ENCODE measurements around the gene ARAF. TPM values are rescaled to one million over a fixed set of nuclear protein-coding genes. Genes with fewer than 3 reads are reported as not detected.
A peak's percentile ranks its signal among the peaks of the same experiment; 100 is the strongest.
"Not testable (repeated sequence)": the region's sequence is repeated elsewhere in the genome, so short reads cannot be mapped to it uniquely, and the experiment has no call there.

The ARAF gene
- total RNA-seq, 1 donor from 2014 or later: 75.9 TPM

- Mint-ChIP-seq H3K9me3 (peaks cover 18% of the 10 kb centered on the region), H3K4me3 (no peak overlapping the region), H3K27me3 (ENCODE audit: insufficient read depth) (no peaks in the 10 kb centered on the region), H3K36me3 (ENCODE audit: low read depth) (peaks cover 9% of the 10 kb centered on the region), H3K4me1 (ENCODE audit: low read depth) (peaks cover 12% of the 10 kb centered on the region), H3K27ac (no peak overlapping the region)
- DNase-seq (ENCODE audit: low spot score): no peak
- intact Hi-C loops (cut with micrococcal nuclease): no loop called here
Observed at GRCh38 chrX:47597222-47597621, 36.2 kb downstream of the ARAF start.

- H3K9me3 Mint-ChIP-seq; H3K27me3 Mint-ChIP-seq (ENCODE audit: insufficient read depth); intact Hi-C loops (cut with micrococcal nuclease); DNase-seq (ENCODE audit: low spot score); H3K4me3 Mint-ChIP-seq; H3K27ac Mint-ChIP-seq; H3K36me3 Mint-ChIP-seq (ENCODE audit: low read depth); H3K4me1 Mint-ChIP-seq (ENCODE audit: low read depth): not testable (repeated sequence)
Observed at GRCh38 chrX:47603125-47603524, 42.1 kb downstream of the ARAF start.

GRCh38 chrX:47605024-47605423 lies 44.0 kb downstream of the ARAF start:
- intact Hi-C loops (cut with micrococcal nuclease): no loop called here
- no peaks in the 10 kb centered on the region for H3K9me3 Mint-ChIP-seq
- no peaks in the 10 kb centered on the region for H3K4me1 Mint-ChIP-seq (ENCODE audit: low read depth)
- no peak overlapping the region for H3K4me3 Mint-ChIP-seq
- no peak overlapping the region for H3K27ac Mint-ChIP-seq
- no peaks in the 10 kb centered on the region for H3K27me3 Mint-ChIP-seq (ENCODE audit: insufficient read depth)
- no peaks in the 10 kb centered on the region for H3K36me3 Mint-ChIP-seq (ENCODE audit: low read depth)
- no peak for DNase-seq (ENCODE audit: low spot score)

GRCh38 chrX:47607091-47607490 lies 46.1 kb downstream of the ARAF start:
- no peak overlapping the region for H3K27ac Mint-ChIP-seq
- no peaks in the 10 kb centered on the region for H3K9me3 Mint-ChIP-seq
- no peak overlapping the region for H3K4me3 Mint-ChIP-seq
- intact Hi-C loops (cut with micrococcal nuclease): no loop called here
- no peak for DNase-seq (ENCODE audit: low spot score)
- no peaks in the 10 kb centered on the region for H3K36me3 Mint-ChIP-seq (ENCODE audit: low read depth)
- H3K4me1 Mint-ChIP-seq (ENCODE audit: low read depth): no peaks in the 10 kb centered on the region
- H3K27me3 Mint-ChIP-seq (ENCODE audit: insufficient read depth): no peaks in the 10 kb centered on the region

- Mint-ChIP-seq H3K27ac (no peak overlapping the region), H3K9me3 (no peaks in the 10 kb centered on the region), H3K27me3 (ENCODE audit: insufficient read depth) (peaks cover under 1% of the 10 kb centered on the region), H3K4me1 (ENCODE audit: low read depth) (no peaks in the 10 kb centered on the region), H3K36me3 (ENCODE audit: low read depth) (no peaks in the 10 kb centered on the region), H3K4me3 (no peak overlapping the region)
- no peak for DNase-seq (ENCODE audit: low spot score)
- intact Hi-C loops (cut with micrococcal nuclease): no loop called here
Observed at GRCh38 chrX:47608130-47608810, 47.3 kb downstream of the ARAF start.

- Mint-ChIP-seq H3K27me3 (ENCODE audit: insufficient read depth) (peaks cover 7% of the 10 kb centered on the region), H3K9me3 (no peaks in the 10 kb centered on the region), H3K4me1 (ENCODE audit: low read depth) (no peaks in the 10 kb centered on the region), H3K36me3 (ENCODE audit: low read depth) (no peaks in the 10 kb centered on the region), H3K4me3 (no peak overlapping the region), H3K27ac (no peak overlapping the region)
- intact Hi-C loops (cut with micrococcal nuclease): no loop called here
- no peak for DNase-seq (ENCODE audit: low spot score)
Observed at GRCh38 chrX:47610511-47610910, 49.5 kb downstream of the ARAF start.

- peaks cover 12% of the 10 kb centered on the region for H3K27me3 Mint-ChIP-seq (ENCODE audit: insufficient read depth)
- H3K4me3 Mint-ChIP-seq: no peak overlapping the region
- intact Hi-C loops (cut with micrococcal nuclease): no loop called here
- H3K9me3 Mint-ChIP-seq: no peaks in the 10 kb centered on the region
- no peak for DNase-seq (ENCODE audit: low spot score)
- no peak overlapping the region for H3K27ac Mint-ChIP-seq
- H3K36me3 Mint-ChIP-seq (ENCODE audit: low read depth): no peaks in the 10 kb centered on the region
- no peaks in the 10 kb centered on the region for H3K4me1 Mint-ChIP-seq (ENCODE audit: low read depth)
Observed at GRCh38 chrX:47611489-47611888, 50.5 kb downstream of the ARAF start.

GRCh38 chrX:47611926-47612325 lies 50.9 kb downstream of the ARAF start:
- Mint-ChIP-seq H3K4me1 (ENCODE audit: low read depth) (no peaks in the 10 kb centered on the region), H3K9me3 (no peaks in the 10 kb centered on the region), H3K36me3 (ENCODE audit: low read depth) (no peaks in the 10 kb centered on the region), H3K4me3 (no peak overlapping the region), H3K27ac (no peak overlapping the region), H3K27me3 (ENCODE audit: insufficient read depth) (peaks cover 15% of the 10 kb centered on the region)
- no peak for DNase-seq (ENCODE audit: low spot score)
- intact Hi-C loops (cut with micrococcal nuclease): no loop called here

- Mint-ChIP-seq H3K27me3 (ENCODE audit: insufficient read depth) (peaks cover 17% of the 10 kb centered on the region), H3K4me1 (ENCODE audit: low read depth) (no peaks in the 10 kb centered on the region), H3K36me3 (ENCODE audit: low read depth) (no peaks in the 10 kb centered on the region), H3K9me3 (no peaks in the 10 kb centered on the region), H3K4me3 (no peak overlapping the region), H3K27ac (no peak overlapping the region)
- no peak for DNase-seq (ENCODE audit: low spot score)
- intact Hi-C loops (cut with micrococcal nuclease): no loop called here
Observed at GRCh38 chrX:47612418-47612817, 51.4 kb downstream of the ARAF start.

GRCh38 chrX:47613082-47613481 lies 52.1 kb downstream of the ARAF start:
- H3K9me3 Mint-ChIP-seq: no peaks in the 10 kb centered on the region
- intact Hi-C loops (cut with micrococcal nuclease): no loop called here
- no peak overlapping the region for H3K27ac Mint-ChIP-seq
- no peaks in the 10 kb centered on the region for H3K4me1 Mint-ChIP-seq (ENCODE audit: low read depth)
- no peaks in the 10 kb centered on the region for H3K36me3 Mint-ChIP-seq (ENCODE audit: low read depth)
- no peak for DNase-seq (ENCODE audit: low spot score)
- no peak overlapping the region for H3K4me3 Mint-ChIP-seq
- peaks cover 24% of the 10 kb centered on the region for H3K27me3 Mint-ChIP-seq (ENCODE audit: insufficient read depth)

- Mint-ChIP-seq H3K4me3 (no peak overlapping the region), H3K27me3 (ENCODE audit: insufficient read depth) (peaks cover 32% of the 10 kb centered on the region), H3K36me3 (ENCODE audit: low read depth) (no peaks in the 10 kb centered on the region), H3K4me1 (ENCODE audit: low read depth) (no peaks in the 10 kb centered on the region), H3K9me3 (no peaks in the 10 kb centered on the region), H3K27ac (no peak overlapping the region)
- intact Hi-C loops (cut with micrococcal nuclease): no loop called here
- no peak for DNase-seq (ENCODE audit: low spot score)
Observed at GRCh38 chrX:47614618-47615017, 53.6 kb downstream of the ARAF start.

- DNase-seq (ENCODE audit: low spot score): no peak
- intact Hi-C loops (cut with micrococcal nuclease): no loop called here
- Mint-ChIP-seq H3K27ac (peak overlapping the region; percentile 65), H3K4me1 (ENCODE audit: low read depth) (peaks cover 16% of the 10 kb centered on the region), H3K36me3 (ENCODE audit: low read depth) (peaks cover under 1% of the 10 kb centered on the region), H3K4me3 (peak overlapping the region; percentile 64), H3K27me3 (ENCODE audit: insufficient read depth) (peaks cover 33% of the 10 kb centered on the region), H3K9me3 (no peaks in the 10 kb centered on the region)
Observed at GRCh38 chrX:47618923-47619485, 58.0 kb downstream of the ARAF start.

- Mint-ChIP-seq H3K36me3 (ENCODE audit: low read depth) (peaks cover 4% of the 10 kb centered on the region), H3K4me3 (peak within 1 kb of the TSS; percentile 64), H3K27ac (peak within 1 kb of the TSS; percentile 65), H3K27me3 (ENCODE audit: insufficient read depth) (peaks cover 33% of the 10 kb centered on the region), H3K9me3 (no peaks in the 10 kb centered on the region), H3K4me1 (ENCODE audit: low read depth) (peaks cover 19% of the 10 kb centered on the region)
- intact Hi-C loops (cut with micrococcal nuclease): loop anchor here (2.0 to 5.0 kb wide), 2 partner anchors 15 to 57 kb away; partner anchors contain the start of gene ARAF
- peak; percentile 75 for DNase-seq (ENCODE audit: low spot score)
Observed at GRCh38 chrX:47619486-47620302, 58.7 kb downstream of the ARAF start, which contains the start of gene SYN1. SYN1 (minus strand) TSS chrX:47619857; CDS start chrX:47619728, 129 bp downstream.

Measured in activated T-helper 1 cell treated with anti-CD3 and anti-CD28 coated beads, Interleukin-12 subunit alpha, Interleukin-12 subunit beta, Interleukin-2, Interleukin-4 antibody, amounts not matched to agents 30 ng/mL and 10 ng/mL and 1 ng/mL, durations not matched to agents 14 hours and 24 hours and 36 hours (primary cell).